ENCODE measurements around the gene EPHA6.

The EPHA6 gene

DNA sequence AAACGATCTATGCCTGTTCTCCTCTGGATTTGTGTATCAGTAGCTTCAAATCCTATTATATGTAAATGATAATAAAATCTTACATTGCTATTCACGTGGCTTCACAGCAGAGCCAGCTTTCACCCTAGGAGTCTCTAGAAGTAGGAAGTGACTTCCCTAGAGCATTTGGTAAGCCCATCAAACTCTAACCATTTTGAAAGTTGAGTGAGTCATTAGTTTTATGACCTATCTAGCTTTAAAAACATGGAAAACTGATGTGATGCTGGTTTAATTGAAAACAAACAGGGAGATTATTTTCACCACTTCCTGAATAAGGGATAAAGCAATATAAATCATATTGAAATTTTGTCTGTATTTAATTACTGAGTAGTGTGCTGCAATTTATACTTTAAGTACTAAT lies 275.2 kb downstream of the EPHA6 start:
- DNase-seq (ENCODE audit: low read depth, low spot score): no peak
- Histone ChIP-seq H3K4me1 (ENCODE audit: control insufficient read depth, insufficient read depth, low read length) (no peaks in the 10 kb centered on the region), H3K27ac (ENCODE audit: low read length) (no peak overlapping the region), H3K27me3 (ENCODE audit: control insufficient read depth, insufficient read depth, low read length) (no peaks in the 10 kb centered on the region), H3K9me3 (ENCODE audit: control insufficient read depth, insufficient read depth, low read length) (no peaks in the 10 kb centered on the region), H3K4me3 (ENCODE audit: low read length) (no peak overlapping the region), H3K36me3 (ENCODE audit: control insufficient read depth, insufficient read depth, low read length) (no peaks in the 10 kb centered on the region)
- WGBS (ENCODE audit: insufficient coverage, insufficient read length): no CpG with 5 or more reads among the region's 2 CpGs

DNA sequence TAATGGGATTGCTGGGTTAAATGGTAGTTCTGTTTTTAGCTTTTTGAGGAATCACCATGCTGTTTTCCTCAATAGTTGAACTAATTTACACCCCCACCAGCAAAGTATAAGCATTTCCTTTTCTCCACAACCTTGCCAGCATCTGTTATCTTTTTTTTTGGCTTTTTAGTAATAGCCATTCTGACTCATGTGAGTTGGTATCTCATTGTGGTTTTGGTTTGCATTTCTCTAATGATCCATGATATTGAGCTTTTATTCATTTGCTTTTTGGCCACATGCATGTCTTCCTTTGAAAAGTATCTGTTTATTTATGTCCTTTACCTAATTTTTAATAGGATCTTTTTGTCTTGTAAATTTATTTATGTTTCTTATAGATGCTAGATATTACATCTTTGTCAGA lies 288.2 kb downstream of the EPHA6 start:
- H3K36me3 ChIP-seq (ENCODE audit: control insufficient read depth, insufficient read depth, low read length): no peaks in the 10 kb centered on the region
- no peaks in the 10 kb centered on the region for H3K9me3 ChIP-seq (ENCODE audit: control insufficient read depth, insufficient read depth, low read length)
- H3K27me3 ChIP-seq (ENCODE audit: control insufficient read depth, insufficient read depth, low read length): no peaks in the 10 kb centered on the region
- no peak overlapping the region for H3K4me3 ChIP-seq (ENCODE audit: low read length)
- no peak for DNase-seq (ENCODE audit: low read depth, low spot score)
- no peaks in the 10 kb centered on the region for H3K4me1 ChIP-seq (ENCODE audit: control insufficient read depth, insufficient read depth, low read length)
- H3K27ac ChIP-seq (ENCODE audit: low read length): no peak overlapping the region

DNA sequence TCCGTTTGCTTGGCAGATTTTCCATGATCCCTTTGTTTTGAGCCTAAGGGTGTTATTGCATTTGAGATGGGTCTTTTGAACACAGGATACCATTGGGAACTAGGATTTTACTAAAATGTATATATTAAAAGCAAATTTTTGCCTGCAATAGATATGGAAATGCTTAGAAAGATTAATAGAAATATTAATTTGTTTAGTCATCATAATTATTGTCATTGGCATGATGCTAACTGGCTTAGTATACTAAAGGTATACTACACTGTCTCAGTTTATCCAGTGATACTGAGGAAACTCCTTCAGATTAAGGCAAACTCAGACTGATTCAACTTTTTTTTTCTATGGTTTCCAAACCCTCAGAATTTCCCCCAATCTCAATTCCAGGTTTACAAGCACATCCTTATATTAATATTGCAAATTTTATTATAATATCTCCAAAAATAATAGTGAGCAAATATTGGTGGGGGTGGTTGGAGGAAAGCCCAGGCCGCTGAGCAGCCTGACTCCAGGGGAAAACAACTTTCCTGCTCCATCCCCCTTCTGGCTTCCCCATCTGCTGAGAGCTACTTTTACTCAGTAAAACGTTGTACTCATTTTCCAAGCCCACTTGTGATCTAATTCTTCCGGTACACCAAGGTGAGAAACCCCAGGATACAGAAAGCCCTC lies 291.7 kb downstream of the EPHA6 start:
- no CpG with 5 or more reads among the region's 4 CpGs for WGBS (ENCODE audit: insufficient coverage, insufficient read length)
- no peaks in the 10 kb centered on the region for H3K4me1 ChIP-seq (ENCODE audit: control insufficient read depth, insufficient read depth, low read length)
- DNase-seq (ENCODE audit: low read depth, low spot score): no peak
- no peaks in the 10 kb centered on the region for H3K27me3 ChIP-seq (ENCODE audit: control insufficient read depth, insufficient read depth, low read length)
- H3K4me3 ChIP-seq (ENCODE audit: low read length): no peak overlapping the region
- no peaks in the 10 kb centered on the region for H3K9me3 ChIP-seq (ENCODE audit: control insufficient read depth, insufficient read depth, low read length)
- H3K36me3 ChIP-seq (ENCODE audit: control insufficient read depth, insufficient read depth, low read length): no peaks in the 10 kb centered on the region
- no peak overlapping the region for H3K27ac ChIP-seq (ENCODE audit: low read length)

DNA sequence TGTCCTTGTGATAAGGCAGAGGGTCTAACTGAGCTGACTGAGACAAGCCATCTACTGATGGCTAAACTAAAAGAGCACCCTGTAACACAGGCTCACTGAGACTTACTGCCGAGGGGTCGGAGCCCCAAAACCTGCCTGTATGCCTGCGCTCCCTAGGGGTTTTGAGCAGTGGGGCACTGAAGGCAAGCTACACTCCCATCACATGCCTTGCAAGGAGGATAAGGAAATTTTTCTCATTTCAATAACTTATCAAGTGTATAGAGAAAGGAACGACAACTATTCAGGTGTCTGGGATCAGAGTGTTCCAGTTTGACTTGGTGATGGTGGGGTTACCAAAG lies 292.2 kb downstream of the EPHA6 start:
- no CpG with 5 or more reads among the region's 4 CpGs for WGBS (ENCODE audit: insufficient coverage, insufficient read length)
- no peaks in the 10 kb centered on the region for H3K36me3 ChIP-seq (ENCODE audit: control insufficient read depth, insufficient read depth, low read length)
- DNase-seq (ENCODE audit: low read depth, low spot score): no peak
- H3K4me1 ChIP-seq (ENCODE audit: control insufficient read depth, insufficient read depth, low read length): no peaks in the 10 kb centered on the region
- H3K27me3 ChIP-seq (ENCODE audit: control insufficient read depth, insufficient read depth, low read length): no peaks in the 10 kb centered on the region
- no peak overlapping the region for H3K27ac ChIP-seq (ENCODE audit: low read length)
- no peaks in the 10 kb centered on the region for H3K9me3 ChIP-seq (ENCODE audit: control insufficient read depth, insufficient read depth, low read length)
- H3K4me3 ChIP-seq (ENCODE audit: low read length): no peak overlapping the region

DNA sequence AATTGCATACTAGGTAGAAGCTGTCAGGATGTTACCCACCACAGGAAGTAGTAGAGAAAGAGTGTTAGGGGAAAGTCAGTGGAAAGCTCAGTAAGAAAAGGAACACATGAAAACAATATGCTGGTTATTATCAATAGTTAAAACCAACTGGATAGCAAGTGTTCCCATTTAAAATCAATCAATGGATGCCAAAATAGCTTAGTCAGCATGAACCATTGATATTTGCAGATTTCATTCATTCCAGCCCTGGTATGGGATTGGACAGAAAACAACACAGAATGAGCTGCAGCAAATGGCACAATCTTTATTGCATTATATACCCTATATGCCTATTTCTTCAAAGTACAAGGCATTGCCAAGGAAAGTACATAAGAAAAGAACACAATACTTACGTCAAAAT lies 293.7 kb downstream of the EPHA6 start:
- WGBS (ENCODE audit: insufficient coverage, insufficient read length): no CpG with 5 or more reads among the region's 1 CpG

DNA sequence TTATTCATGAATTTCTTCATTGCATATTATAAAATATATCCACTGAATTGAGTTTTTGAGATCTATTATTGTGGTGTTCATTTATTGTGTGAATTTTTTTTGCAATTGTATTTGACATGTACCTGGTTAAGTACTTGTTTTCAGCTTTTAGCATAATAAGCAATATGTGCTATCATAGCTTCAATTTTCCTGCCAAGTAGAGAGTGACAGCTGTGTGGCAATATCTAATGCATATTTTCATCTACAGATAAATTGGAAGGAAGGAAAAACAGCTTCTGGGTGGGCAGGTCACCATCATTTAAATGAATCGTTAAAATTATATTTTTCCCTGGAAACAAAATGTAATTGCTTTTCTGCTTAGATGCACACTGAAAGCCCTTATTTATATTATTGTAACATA lies 296.9 kb downstream of the EPHA6 start:
- Histone ChIP-seq H3K36me3 (ENCODE audit: control insufficient read depth, insufficient read depth, low read length) (no peaks in the 10 kb centered on the region), H3K27ac (ENCODE audit: low read length) (no peak overlapping the region), H3K27me3 (ENCODE audit: control insufficient read depth, insufficient read depth, low read length) (no peaks in the 10 kb centered on the region), H3K9me3 (ENCODE audit: control insufficient read depth, insufficient read depth, low read length) (no peaks in the 10 kb centered on the region), H3K4me1 (ENCODE audit: control insufficient read depth, insufficient read depth, low read length) (no peaks in the 10 kb centered on the region), H3K4me3 (ENCODE audit: low read length) (no peak overlapping the region)
- no CpG with 5 or more reads among the region's 1 CpG for WGBS (ENCODE audit: insufficient coverage, insufficient read length)
- no peak for DNase-seq (ENCODE audit: low read depth, low spot score)

More for the DNA sequence above, 293.7 kb downstream of the EPHA6 start:
- no peak for DNase-seq (ENCODE audit: low read depth, low spot score)
- Histone ChIP-seq H3K4me3 (ENCODE audit: low read length) (no peak overlapping the region), H3K4me1 (ENCODE audit: control insufficient read depth, insufficient read depth, low read length) (no peaks in the 10 kb centered on the region), H3K36me3 (ENCODE audit: control insufficient read depth, insufficient read depth, low read length) (no peaks in the 10 kb centered on the region), H3K27me3 (ENCODE audit: control insufficient read depth, insufficient read depth, low read length) (no peaks in the 10 kb centered on the region), H3K9me3 (ENCODE audit: control insufficient read depth, insufficient read depth, low read length) (no peaks in the 10 kb centered on the region), H3K27ac (ENCODE audit: low read length) (no peak overlapping the region)

DNA sequence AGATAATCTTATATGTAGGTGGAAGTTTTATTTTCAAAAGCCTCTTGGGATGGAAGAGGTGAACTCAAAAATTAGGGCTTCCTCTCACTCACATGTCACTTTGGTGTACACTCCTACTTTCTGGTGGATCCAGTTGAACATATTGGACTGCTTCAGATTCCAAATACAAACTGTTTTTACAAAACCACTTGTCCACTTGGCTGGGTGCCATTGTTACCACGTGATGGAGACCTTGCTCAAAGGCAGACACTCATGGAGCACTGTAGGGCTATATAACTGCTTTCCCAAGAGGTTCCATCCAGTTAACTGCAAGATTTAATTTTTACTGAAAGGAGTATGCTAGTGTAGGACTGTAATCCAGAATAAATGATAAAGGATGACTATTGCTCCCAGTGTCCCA lies 307.0 kb downstream of the EPHA6 start:
- Histone ChIP-seq H3K27ac (ENCODE audit: low read length) (no peak overlapping the region), H3K9me3 (ENCODE audit: control insufficient read depth, insufficient read depth, low read length) (no peaks in the 10 kb centered on the region), H3K4me1 (ENCODE audit: control insufficient read depth, insufficient read depth, low read length) (peaks cover 5% of the 10 kb centered on the region; the same call in 1 of the 2 replicates), H3K27me3 (ENCODE audit: control insufficient read depth, insufficient read depth, low read length) (no peaks in the 10 kb centered on the region), H3K36me3 (ENCODE audit: control insufficient read depth, insufficient read depth, low read length) (no peaks in the 10 kb centered on the region), H3K4me3 (ENCODE audit: low read length) (no peak overlapping the region)
- no peak for DNase-seq (ENCODE audit: low read depth, low spot score)
- no CpG with 5 or more reads among the region's 1 CpG for WGBS (ENCODE audit: insufficient coverage, insufficient read length)

DNA sequence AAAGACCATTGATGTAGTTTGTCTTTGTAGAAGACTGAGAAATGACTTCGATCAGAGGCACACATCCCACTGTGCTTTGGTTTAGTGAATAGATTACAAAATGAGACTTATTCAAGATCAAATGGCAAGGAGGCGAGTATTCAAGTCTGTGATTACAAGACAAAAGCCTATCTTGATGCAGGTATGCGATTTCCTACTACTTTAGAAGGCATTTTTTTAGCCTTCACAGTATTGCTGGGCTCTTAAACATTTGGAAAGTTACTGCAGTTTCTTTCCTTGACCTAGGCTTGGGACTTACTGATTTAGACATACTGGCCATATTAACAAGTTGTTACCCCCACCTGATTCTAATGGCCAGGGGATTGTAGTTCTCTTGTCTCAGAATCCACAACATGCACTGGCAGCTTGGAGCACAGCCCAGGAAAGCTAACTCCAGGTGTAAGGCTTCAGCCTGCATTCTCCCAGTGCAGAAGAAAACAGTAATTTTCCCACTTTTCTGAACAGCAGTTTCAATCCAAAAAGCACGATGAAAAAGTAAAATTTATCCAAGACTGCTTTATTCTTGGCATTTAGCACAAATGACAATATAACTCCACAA lies 311.6 kb downstream of the EPHA6 start:
- Histone ChIP-seq H3K27ac (ENCODE audit: low read length) (no peak overlapping the region), H3K4me1 (ENCODE audit: control insufficient read depth, insufficient read depth, low read length) (peaks cover 5% of the 10 kb centered on the region; the same call in 1 of the 2 replicates), H3K27me3 (ENCODE audit: control insufficient read depth, insufficient read depth, low read length) (no peaks in the 10 kb centered on the region), H3K36me3 (ENCODE audit: control insufficient read depth, insufficient read depth, low read length) (no peaks in the 10 kb centered on the region), H3K4me3 (ENCODE audit: low read length) (no peak overlapping the region), H3K9me3 (ENCODE audit: control insufficient read depth, insufficient read depth, low read length) (no peaks in the 10 kb centered on the region)
- peak; percentile 31 for DNase-seq (ENCODE audit: low read depth, low spot score)
- WGBS (ENCODE audit: insufficient coverage, insufficient read length): no CpG with 5 or more reads among the region's 4 CpGs

DNA sequence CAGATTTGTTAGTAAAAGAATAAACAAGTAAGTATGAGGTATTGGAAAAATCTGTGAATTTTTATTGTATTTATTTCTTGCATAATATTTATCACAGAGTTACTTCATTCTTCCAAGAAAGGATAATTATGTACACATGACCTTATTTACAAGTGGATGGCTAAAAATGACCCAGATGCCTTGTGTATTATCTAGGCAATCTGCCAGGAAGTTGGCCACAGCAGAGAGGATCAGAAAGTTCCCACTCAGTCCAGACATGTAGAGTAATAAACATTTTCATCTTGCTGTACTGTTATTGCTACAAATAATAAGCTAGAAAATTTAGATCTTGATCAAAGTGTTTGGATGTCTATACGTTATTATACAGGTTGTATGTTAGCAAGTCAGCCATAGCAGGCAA lies 317.1 kb downstream of the EPHA6 start:
- H3K27ac ChIP-seq (ENCODE audit: low read length): no peak overlapping the region
- no CpG with 5 or more reads among the region's 1 CpG for WGBS (ENCODE audit: insufficient coverage, insufficient read length)
- no peaks in the 10 kb centered on the region for H3K27me3 ChIP-seq (ENCODE audit: control insufficient read depth, insufficient read depth, low read length)
- no peak overlapping the region for H3K4me3 ChIP-seq (ENCODE audit: low read length)
- DNase-seq (ENCODE audit: low read depth, low spot score): no peak
- H3K9me3 ChIP-seq (ENCODE audit: control insufficient read depth, insufficient read depth, low read length): no peaks in the 10 kb centered on the region
- H3K36me3 ChIP-seq (ENCODE audit: control insufficient read depth, insufficient read depth, low read length): no peaks in the 10 kb centered on the region
- no peaks in the 10 kb centered on the region for H3K4me1 ChIP-seq (ENCODE audit: control insufficient read depth, insufficient read depth, low read length)

DNA sequence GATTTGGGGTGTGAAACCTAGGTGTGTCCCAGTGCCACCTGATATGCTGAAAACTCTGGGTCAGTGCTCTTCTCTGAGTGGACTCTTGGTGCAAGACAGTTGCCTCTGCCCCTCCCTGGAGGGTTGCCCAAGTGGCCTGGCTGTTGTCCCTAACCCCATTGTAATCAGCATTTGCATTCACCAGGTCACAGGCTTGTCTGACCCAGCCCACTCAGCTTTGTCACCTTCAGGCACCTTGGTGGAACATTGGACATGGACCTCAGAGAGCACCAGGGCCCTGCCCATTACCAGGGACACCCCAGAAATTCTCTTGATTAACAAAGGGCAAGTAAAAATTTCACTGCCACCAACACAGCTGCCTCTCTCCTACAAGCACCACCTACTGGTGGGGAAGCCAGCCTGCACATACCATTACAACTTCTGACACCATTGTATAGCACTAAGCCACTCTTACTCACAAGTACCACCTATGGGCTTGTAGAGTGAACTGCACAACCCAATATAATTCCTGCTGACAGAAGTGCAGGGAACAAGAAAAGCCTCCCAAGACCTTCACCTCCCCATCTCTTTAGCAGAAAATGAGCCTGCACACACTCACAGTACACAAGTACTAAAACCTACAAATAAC lies 324.6 kb downstream of the EPHA6 start:
- DNase-seq (ENCODE audit: low read depth, low spot score): peak; percentile 41
- Histone ChIP-seq H3K27me3 (ENCODE audit: control insufficient read depth, insufficient read depth, low read length) (no peaks in the 10 kb centered on the region), H3K4me1 (ENCODE audit: control insufficient read depth, insufficient read depth, low read length) (no peaks in the 10 kb centered on the region), H3K4me3 (ENCODE audit: low read length) (no peak overlapping the region), H3K36me3 (ENCODE audit: control insufficient read depth, insufficient read depth, low read length) (no peaks in the 10 kb centered on the region), H3K9me3 (ENCODE audit: control insufficient read depth, insufficient read depth, low read length) (no peaks in the 10 kb centered on the region), H3K27ac (ENCODE audit: low read length) (no peak overlapping the region)

DNA sequence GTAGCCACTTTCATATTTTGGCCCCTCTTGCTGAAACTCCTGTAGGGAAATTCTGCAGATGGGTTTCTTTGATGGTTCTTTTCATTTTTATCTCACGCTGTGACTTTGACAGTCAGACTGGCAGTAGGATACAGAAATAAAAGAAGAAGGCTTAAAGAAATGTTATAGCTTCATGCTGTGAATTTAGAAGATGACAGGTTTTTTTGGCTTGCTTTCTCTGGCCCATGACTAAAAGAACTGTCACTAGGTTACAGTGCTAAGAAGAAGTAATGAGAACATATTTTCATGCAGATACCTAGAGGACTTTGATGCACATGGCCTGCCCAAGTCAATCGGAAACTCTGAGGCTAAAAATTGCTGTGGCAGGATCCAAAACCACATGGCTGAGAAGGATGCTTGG lies 334.5 kb downstream of the EPHA6 start:
- no peaks in the 10 kb centered on the region for H3K4me1 ChIP-seq (ENCODE audit: control insufficient read depth, insufficient read depth, low read length)
- no CpG with 5 or more reads among the region's 2 CpGs for WGBS (ENCODE audit: insufficient coverage, insufficient read length)
- H3K9me3 ChIP-seq (ENCODE audit: control insufficient read depth, insufficient read depth, low read length): no peaks in the 10 kb centered on the region
- no peak for DNase-seq (ENCODE audit: low read depth, low spot score)
- no peak overlapping the region for H3K27ac ChIP-seq (ENCODE audit: low read length)
- no peaks in the 10 kb centered on the region for H3K36me3 ChIP-seq (ENCODE audit: control insufficient read depth, insufficient read depth, low read length)
- no peak overlapping the region for H3K4me3 ChIP-seq (ENCODE audit: low read length)
- H3K27me3 ChIP-seq (ENCODE audit: control insufficient read depth, insufficient read depth, low read length): no peaks in the 10 kb centered on the region
